OCI-M1 (cell line): Measurements from ENCODE around the gene TLE3.
A peak's percentile ranks its signal among the peaks of the same experiment; 100 is the strongest.
"Not testable (repeated sequence)": the region's sequence is repeated elsewhere in the genome, so short reads cannot be mapped to it uniquely, and the experiment has no call there.

Source experiments
- DNase-seq: peaks from one replicate; lab custom pipeline; 2025; lab: John Stamatoyannopoulos, UW

Gene TLE3

DNA sequence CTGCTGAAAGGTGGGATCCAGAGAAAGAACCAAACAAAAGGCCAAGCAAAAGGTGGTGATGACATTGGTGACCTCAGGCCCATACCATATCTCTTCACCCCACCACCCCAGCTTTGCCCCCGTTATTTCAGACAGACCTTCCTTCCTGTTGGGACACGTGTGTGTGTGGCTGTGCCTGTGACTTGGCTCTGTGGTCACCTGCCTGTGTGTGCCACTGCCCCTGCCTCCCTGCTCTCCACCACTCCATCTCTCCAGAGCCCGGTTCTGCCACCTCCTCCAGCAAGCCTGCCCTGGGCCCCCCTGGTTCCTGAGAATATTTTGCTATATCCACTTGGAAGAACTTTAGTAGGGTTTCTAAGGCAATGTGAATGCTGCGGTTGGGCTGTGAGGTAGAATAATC lies 28.6 kb upstream of the TLE3 start:
- DNase-seq: no peak

DNA sequence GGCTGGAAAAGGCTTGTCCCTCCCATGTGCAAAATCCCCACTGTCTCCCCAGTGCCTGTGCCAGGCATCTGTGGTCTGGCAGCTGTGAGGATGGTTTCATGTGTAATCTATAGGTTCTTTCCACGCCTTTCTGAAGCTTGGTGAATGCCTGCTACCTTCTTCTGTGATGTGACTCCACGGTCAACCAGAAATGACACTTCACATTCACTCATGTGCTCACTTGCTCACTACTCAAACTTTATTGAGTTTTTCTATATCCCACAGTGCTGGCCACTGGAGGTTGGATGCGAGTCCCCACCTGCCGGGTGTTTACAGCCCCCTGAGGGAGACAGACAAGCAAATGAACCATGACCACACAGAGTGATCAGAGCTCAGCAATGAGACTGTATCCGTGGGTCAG lies 27.9 kb upstream of the TLE3 start:
- DNase-seq: no peak

DNA sequence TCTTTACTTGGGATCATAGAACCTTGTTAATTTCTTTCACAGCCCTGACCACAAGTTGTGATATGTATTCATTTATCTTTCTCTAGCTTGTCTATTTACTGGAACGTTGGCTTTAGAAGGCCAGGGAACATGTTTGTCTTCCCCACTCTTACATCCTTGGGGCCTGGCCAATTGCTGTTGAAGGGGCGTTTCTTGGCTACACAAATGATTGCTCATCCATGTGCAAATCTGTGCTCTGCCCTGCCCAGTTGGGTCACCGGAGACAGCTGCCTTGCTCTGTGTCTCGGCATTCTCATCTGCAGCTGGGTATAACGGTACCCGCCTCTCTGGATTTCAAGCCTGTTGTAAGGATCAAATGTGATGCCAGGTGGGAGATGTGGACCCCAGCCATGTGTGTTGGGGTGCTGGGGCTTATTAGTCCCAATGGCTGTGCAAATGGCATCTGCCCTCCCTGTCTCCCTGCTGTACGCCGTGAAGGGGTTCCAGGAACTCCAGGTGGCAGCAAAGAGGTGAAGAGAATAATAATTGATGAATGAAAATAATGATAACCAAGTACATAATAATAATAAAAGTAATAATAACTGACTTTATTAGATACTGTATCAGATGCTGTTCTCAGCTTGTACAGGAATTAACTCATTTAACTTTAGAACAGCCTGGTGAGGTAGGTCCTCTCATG lies 24.0 kb upstream of the TLE3 start:
- DNase-seq: peak; percentile 10

DNA sequence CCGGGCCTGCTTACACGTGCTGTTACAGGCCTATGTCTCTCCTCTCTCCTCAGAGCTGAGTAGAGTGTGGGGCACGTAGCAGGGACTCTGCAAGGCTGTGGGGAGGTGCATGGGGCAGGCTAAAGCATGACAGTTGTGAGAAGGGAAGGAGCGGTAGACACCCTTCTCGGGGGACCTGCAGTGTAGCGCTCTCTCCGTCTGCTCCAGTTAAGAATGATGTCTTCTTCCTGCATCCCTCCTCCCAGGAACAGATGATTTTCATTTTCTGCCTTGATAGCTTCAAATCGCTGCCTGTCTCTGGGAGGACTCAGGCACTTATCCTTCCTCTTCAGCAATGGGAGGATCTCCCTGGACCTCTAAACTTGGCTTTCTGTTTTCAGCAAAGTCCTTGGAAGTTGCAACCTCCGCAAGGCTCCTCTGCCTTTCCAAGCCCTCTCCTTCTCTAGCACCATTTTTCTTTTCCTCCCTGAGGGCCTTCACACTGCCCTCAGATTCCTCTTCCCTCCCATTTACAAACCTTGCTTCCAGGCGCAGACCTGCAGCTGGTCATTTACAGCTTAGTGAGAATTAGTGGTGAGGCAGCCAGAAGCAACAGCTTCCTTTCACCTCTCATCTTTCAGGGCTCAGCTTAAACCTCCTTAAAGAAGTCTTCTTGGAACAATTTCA lies 23.4 kb upstream of the TLE3 start:
- DNase-seq: no peak

DNA sequence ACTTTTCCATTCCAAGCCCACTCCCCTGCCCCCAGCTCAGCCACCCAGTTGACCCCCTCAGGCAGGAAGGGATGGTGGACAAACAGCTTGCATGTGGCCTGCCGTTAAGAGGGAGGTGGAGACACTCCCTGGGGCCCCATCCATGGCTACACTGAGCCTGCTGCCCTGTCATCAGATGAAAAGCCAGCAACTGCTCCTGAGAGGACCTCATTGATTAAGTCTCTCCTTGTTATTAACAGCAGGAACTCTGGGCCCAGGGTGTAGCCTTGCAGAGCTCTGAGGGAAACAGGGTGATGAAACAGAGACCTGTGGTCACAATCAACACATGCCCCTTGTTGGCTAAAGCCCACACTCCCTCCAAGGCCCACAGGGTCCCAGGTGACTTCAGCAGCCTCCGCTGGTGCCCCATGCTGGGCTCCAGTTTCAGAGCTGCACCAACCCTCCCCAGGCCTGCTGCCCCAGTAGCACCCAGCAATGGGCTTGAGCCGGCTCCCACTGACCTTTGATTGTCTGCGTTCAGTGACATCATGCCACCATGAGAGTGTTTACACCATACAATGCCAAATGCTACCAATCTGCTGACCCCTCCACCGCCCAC lies 22.3 kb upstream of the TLE3 start:
- DNase-seq: no peak

DNA sequence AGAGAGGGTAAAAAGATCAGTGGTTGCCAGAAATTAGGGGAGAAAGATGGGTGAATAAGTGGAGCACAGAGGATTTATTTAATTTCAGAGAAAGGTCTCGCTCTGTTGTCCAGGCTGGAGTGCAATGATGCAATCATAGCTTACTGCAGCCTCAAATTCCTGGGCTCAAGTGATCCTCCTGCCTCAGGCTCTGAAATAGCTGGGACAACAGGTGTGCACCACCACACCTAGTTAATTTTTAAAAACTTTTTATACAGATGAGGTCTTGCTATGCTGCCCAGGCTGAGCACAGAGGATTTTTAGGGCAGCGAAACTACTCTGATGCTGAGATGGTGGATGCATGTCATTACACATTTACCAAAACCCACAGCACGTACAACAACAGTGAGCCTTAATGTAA lies 20.9 kb upstream of the TLE3 start:
- DNase-seq: no peak

DNA sequence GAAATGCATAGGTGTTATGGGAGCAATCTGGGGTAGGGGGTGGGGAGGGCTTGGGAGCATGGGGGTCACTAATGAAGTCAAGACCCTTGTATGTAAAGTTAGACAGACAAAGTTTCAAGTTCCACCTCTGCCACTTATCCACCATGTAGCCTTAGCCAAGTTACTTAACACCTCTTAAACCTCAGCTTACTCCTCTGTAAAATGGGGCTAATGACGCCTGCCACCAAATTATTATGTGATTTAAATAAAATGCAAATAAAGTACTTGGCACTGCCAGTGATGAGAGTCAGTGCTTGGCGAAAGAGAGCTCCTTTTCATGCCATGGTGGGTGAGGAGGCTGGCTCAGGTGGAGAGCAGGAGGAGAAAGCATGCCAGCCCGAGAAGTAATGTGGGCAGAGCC lies 18.6 kb upstream of the TLE3 start:
- no peak for DNase-seq

DNA sequence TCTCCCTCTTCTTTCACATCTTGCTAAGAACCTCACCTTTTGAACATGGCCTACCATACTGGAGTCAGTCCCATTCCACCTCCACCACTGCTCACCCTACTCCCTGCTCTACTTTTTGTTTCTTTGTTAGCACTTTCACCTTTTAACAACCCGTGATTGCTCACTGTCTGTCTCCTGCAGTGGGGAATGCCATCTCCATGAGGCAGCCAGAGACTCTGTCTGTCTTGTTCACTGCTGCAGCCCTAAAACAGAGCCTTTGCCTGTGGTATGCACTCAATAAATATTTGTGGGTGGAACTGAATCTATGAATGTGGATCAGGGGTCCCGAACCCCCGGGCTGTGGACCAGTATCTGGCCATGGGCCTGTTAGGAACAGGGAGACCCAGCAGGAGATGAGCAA lies 16.5 kb upstream of the TLE3 start:
- DNase-seq: no peak

DNA sequence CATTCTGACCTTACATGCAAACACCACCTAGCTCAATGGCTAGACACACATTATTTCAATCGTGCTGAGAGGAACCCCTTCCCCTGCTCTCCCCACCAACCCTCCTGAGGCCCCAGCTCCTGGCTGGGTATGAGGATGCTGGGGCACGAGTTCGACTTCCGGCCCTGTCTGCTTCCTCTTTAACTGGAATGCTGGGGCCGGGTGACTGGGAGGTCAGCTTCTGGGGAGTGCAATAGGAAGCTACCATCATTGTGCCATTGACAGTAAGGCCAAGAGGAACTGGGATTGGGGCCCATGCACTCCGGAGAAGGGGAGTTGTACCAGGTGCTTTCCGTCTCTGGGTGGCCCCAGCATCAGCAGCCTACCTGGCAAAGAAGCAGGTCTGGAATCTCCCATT lies 15.6 kb upstream of the TLE3 start:
- no peak for DNase-seq

DNA sequence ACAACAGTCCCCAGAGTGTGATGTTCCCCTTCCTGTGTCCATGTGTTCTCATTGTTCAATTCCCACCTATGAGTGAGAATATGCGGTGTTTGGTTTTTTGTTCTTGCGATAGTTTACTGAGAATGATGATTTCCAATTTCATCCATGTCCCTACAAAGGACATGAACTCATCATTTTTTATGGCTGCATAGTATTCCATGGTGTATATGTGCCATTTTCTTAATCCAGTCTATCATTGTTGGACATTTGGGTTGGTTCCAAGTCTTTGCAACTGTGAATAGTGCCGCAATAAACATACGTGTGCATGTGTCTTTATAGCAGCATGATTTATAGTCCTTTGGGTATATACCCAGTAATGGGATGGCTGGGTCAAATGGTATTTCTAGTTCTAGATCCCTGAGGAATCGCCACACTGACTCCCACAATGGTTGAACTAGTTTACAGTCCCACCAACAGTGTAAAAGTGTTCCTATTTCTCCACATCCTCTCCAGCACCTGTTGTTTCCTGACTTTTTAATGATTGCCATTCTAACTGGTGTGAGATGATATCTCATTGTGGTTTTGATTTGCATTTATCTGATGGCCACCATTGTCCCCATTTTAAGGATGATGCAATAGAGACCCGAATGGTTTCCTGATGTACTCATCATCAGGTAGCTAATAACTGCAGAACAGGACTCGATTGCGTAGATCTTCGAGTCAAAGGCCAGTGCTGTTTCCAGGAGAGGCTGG lies 15.0 kb upstream of the TLE3 start:
- not testable (repeated sequence) for DNase-seq

DNA sequence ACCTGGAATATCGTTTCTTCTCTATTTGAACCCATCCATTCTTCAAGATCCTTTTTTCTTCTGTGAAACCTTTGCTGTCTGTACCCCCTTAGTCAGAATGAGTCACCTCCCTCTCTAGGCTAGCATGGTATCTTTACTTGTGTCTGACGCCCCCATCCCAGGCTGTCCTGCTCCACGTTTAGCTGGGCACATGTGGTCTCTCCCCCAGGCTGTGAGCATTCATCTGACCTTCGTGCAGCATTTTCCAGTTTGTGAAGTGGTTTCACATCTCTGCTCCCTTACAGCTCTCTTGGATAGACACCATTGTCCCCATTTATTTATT lies 14.3 kb upstream of the TLE3 start:
- DNase-seq: no peak

DNA sequence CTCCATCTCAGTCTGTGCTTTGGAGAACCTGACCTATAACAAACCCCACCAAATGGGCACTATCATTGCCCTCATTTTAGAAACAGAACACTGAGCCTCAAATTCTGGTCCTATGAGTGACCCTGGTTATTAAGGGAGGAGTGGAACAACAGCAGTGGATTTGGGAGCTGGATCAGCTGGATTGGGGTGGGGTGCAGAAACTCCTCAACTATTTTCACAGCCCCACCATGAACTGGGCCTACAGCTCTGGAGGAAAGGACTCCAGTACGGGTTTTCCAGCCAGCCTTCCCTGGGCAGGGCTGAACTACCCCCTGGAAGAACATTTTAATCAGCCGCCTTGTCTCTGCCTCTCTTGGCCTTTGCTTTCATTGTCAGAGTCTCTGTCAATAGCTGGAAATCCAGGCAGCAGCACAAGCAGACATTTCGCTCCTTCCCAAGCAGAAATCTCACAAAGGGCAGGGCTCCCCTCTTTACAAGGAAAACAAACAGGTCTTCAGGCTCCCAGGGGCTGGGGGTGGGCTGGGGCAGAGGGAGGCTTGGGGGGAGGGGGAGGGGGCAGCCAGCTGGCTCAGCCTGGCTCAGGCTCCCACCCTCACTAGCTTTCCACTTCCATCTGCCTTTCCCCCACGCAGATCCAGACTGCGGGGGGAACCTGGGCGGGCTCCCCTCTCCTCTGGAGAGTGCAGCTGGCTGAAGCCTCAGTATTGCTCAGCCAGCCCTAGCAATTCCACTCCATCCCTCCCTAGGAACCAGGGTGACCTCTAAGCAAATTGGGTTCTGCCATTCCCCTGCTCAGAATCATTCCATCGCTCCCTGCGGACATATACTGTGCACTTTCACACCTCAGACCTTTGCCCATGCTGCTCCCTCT lies 13.7 kb upstream of the TLE3 start:
- DNase-seq: peak; percentile 83

DNA sequence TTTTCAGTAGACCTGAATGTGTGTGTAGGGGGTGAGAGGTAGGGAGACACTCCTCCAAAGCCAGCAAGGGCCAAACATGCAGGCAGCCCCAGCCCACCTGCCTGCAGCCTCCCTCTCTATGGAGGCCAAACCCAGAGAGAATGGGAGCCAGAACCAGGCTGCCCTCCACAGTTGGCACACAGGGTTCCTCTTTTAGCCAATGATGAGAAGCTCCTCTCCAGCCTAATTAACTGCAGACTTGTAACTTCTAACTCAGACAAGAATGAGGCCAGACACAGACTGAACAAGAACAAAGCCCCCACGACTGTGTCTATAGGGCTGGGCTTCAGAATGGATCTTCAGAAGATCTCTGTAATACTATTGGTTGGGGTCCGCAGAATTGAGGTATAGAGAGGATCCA lies 12.3 kb upstream of the TLE3 start:
- DNase-seq: no peak

DNA sequence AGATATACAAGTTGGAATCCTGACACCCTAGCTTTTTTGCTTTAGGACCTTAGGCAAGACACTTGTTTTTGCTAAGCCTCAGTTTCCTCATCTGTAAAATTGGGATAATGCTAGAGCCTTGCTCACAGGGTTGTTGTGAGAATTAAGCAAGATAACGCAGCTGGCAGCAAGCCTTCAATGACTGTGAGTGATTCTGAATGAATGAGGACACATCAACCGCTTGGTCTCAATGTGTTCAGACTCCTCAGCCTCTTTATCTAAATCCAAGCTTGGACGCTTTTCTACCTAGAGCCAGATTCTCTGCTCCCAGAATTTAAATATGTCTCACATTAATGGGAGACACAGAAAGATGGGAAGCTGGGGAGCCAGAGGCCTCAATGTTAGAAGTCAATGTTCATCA lies 11.8 kb upstream of the TLE3 start:
- DNase-seq: no peak

DNA sequence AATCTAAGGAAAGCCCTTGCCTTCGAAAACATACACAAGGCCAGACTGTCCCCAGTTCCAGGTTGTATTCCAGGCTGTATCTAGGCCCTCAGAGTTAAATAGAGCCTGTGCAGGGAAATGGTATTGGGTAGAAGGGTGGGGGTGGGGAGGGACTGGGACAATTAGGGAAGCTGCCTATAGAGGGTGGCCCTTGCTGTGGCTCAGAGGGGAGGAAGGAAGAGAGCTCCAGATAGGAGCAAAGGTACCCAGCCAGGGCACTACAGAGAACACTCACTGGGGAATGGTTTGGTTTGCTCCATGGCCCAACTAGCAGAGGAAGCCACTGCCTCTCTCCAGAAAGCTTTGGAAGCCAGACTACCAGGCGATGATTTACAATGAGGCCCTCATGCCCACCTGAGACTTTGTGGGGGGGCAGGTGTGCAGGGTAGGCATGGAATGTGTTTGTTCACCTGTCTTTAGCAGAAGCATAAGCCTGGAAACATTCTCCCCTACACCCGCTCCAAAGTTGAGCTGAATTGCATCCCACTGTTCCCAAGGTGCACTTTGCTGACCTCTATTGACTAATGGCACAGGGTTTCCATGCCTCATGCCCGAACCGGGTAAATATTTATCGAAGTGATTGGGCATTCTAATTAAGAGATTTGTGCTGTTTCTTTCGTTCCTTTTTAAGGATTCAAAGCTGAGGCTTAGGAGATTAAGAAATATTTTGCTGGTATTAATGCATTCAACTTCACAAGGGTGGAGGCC lies 6.3 kb upstream of the TLE3 start:
- DNase-seq: peak; percentile 13

DNA sequence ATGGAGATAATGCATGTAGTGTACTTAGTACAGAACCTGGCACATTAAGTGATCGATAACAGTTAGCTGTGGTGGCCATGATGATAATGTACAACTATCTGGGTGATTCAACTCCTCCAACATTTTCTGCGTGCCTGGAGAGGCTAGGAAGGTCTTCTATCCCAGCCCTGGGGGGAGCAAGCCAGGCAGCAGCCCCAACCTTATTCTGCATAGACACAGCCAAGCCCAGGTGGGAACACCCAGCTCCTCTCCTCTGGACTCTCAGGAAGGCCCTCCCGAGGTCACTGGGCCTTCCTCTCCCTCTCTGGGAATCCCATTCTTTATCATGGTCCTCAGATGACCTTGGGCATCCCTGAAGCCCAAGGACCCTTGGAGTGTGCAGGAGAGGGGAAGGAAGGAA lies 5.1 kb upstream of the TLE3 start:
- no peak for DNase-seq

DNA sequence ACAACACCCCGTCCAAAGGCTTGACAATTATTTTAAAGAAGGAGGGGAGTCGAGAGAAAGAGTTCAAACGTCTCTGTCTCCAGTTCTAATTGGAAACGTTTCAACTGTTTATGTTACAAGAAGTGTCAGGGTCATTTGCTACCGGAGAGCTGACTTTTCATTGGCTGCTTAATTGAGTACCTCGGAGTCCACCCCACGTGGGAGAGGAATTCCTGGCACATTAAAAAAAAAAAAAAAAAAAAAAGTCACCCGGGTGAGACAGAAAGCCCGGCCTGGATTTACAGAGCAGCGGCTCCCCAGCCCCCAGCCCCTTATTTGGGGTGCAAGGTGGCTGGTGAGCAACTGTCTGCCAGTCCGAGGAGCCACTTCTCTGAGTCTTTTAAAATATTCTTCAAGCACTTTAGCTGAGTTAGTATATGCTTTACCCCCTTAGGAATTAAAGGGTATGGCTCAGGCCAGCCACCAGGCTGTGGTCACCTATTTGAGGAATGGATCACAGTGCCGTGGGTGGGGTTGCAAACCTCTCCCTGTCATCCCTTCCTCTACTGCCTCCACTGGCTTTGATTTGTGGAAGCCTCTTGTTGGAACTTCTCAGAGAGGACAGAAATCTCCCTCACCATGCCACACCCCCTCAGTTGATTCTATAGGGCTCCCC lies 3.9 kb upstream of the TLE3 start:
- peak; percentile 96 for DNase-seq

DNA sequence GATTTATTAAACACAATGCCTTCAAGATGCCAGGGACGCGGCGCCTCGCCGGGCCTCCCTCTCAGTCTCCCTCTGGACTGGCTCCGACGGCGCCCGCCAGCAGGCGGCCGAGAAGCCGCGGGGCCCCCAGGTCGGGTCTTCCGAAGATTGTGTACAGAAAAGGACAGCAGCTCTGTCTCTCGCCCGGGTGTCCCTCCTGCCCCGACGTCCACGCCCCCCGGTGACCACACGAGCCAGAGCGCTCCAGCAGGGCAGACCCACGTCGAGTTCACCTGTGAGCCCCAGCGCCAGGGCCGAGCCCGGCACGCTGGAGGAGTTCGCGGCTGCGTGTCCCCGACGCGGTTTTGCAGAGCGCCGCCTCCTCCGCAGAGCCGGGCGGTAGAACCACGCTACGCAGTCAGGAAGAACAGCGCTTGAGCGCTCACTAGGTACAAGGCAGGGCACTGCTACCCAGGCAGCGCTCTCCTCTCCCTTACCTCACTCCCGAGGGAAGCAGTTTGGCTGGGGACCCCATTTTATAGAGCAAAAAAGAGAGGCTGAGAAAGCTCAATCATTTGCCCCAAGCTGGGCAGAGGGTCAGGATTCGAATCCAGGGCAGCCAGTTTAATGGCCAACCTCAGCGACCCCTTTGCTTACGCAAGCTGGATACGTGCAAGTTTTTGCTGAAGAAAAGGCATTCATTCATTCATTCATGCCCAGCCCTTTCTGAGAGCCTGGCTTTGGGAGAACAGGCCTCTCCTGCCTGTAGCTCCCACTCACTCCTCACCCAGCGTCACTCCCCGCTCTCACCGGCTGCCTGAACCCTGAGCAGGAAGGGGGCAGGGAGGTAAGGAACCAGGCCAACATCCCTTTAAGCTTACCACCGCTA lies 3.0 kb upstream of the TLE3 start:
- DNase-seq: peak; percentile 85

DNA sequence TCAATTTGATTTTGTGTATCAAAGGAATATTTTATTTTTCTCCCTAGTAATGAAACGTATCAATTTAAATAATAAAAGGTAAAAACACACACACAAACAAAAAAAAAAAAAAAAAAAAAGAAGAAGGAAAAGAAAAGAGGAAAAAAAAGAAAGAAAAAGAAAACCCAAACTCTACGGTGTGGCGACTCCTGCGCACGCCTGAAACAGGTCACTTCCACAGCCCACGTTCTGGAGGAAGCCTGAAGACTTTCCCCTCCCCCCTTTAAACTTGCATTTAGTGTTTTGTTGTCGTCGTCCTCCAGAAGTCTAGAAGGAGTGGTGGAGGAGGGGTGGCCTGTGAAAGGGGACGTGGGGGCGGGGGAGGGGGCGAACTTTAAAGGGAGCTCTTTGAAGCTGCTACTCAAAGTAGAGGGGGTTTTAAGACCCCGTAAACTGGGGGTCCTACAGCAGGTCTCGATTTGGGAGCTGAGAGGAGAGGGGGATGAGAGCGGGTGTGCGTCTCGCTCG lies 2.3 kb upstream of the TLE3 start:
- peak; percentile 87 for DNase-seq
